ENCODE data around the gene ACP7.

DNA sequence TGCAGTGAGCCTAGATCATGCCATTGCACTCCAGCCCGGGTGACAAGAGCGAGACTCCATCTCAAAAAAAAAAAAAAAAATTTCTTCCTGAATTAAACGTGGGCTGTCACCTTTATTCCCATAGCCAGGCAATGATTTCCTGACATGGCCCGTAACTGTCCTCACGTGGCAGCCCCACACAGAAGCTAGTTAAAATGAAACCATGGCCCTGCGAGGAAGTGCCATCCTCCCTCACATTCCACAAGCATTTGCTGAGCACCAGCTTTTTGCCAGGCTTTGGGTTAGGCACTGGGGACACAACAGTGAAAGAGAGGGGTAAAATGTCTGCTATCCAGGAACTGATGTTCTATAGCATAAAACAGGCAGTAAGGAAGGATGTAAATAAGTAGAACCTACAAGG lies 38.7 kb upstream of the ACP7 start:
- TF ChIP-seq HDGF (IDR thresholded peaks at IDR 0.05) (no peak), POLR2A (IDR thresholded peaks at IDR 0.05; ENCODE audit: low read depth, low read length) (no peak), RAD21 (IDR thresholded peaks at IDR 0.05; ENCODE audit: insufficient read depth, low read depth, low read length) (no peak), CTCF (IDR thresholded peaks at IDR 0.05 in 2 of 3, conservative IDR thresholded peaks at IDR 0.05 in 1 of 3; ENCODE audit: control insufficient read depth in 2 of 3, extremely low read depth in 1 of 3, insufficient read depth in 1 of 3, low read depth in 3 of 3, low read length in 3 of 3) (no peak), CEBPB (IDR thresholded peaks at IDR 0.05; ENCODE audit: borderline replicate concordance in 1 of 2, low read depth in 2 of 2, low read length in 2 of 2) (no peak), JUND (IDR thresholded peaks at IDR 0.05; ENCODE audit: low read depth, low read length) (no peak), SP1 (IDR thresholded peaks at IDR 0.05; ENCODE audit: low read depth, low read length) (no peak), FOXK2 (IDR thresholded peaks at IDR 0.05) (no peak), EZH2 (IDR thresholded peaks at IDR 0.05; ENCODE audit: borderline replicate concordance, control insufficient read depth, low read depth, low read length) (no peak), POLR2AphosphoS5 (IDR thresholded peaks at IDR 0.05; ENCODE audit: low read length) (no peak)
- TF ChIP-seq, protein P1, sequence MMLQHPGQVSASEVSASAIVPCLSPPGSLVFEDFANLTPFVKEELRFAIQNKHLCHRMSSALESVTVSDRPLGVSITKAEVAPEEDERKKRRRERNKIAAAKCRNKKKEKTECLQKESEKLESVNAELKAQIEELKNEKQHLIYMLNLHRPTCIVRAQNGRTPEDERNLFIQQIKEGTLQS (IDR thresholded peaks at IDR 0.05; ENCODE audit: borderline replicate concordance, extremely low read depth, low read depth, low read length) = no peak
